ENCODE measurements around the gene CASP3. TPM values are rescaled to one million over a fixed set of nuclear protein-coding genes. Genes with fewer than 3 reads are reported as not detected.
A peak's percentile ranks its signal among the peaks of the same experiment; 100 is the strongest.

The CASP3 gene
- total and polyA plus RNA-seq, 2 experiments from 2014 or later, result 28.7 to 50.1 TPM

DNA sequence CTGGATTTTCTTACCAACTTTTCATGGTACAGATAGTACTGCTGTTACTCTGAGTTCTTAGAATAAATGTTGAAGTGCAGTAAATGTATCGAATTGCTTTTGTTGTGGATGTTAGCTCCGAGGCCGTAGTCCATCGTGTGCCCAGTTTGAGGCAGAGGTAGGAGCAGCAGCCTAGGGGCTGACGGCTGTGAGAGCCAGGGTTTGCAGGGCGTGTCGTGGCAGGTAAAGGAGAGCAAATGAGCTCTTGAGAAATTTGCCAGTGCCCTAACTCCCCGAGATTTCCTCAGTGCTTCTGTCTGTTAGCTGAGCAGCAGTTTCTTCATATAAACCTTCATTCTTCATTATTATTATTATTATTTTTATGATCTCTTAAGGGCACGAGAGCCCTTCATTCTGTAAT, 21.9 kb upstream of the CASP3 start:
- no peak overlapping the region for H3K27ac ChIP-seq
- no peaks in the 10 kb centered on the region for H3K27me3 ChIP-seq
- DNase-seq (ENCODE audit: low read depth in 1 of 2, low spot score in 1 of 2), result no peak
- H3K4me1 ChIP-seq (ENCODE audit: low read depth), result no peaks in the 10 kb centered on the region
- no peak overlapping the region for H3K4me3 ChIP-seq
- no peaks in the 10 kb centered on the region for H3K9me3 ChIP-seq (ENCODE audit: low read depth)
- TF ChIP-seq, protein P1, sequence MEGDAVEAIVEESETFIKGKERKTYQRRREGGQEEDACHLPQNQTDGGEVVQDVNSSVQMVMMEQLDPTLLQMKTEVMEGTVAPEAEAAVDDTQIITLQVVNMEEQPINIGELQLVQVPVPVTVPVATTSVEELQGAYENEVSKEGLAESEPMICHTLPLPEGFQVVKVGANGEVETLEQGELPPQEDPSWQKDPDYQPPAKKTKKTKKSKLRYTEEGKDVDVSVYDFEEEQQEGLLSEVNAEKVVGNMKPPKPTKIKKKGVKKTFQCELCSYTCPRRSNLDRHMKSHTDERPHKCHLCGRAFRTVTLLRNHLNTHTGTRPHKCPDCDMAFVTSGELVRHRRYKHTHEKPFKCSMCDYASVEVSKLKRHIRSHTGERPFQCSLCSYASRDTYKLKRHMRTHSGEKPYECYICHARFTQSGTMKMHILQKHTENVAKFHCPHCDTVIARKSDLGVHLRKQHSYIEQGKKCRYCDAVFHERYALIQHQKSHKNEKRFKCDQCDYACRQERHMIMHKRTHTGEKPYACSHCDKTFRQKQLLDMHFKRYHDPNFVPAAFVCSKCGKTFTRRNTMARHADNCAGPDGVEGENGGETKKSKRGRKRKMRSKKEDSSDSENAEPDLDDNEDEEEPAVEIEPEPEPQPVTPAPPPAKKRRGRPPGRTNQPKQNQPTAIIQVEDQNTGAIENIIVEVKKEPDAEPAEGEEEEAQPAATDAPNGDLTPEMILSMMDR (IDR thresholded peaks at IDR 0.05; ENCODE audit: low read depth, low read length), result no peak
- peaks cover 8% of the 10 kb centered on the region for H3K36me3 ChIP-seq

DNA sequence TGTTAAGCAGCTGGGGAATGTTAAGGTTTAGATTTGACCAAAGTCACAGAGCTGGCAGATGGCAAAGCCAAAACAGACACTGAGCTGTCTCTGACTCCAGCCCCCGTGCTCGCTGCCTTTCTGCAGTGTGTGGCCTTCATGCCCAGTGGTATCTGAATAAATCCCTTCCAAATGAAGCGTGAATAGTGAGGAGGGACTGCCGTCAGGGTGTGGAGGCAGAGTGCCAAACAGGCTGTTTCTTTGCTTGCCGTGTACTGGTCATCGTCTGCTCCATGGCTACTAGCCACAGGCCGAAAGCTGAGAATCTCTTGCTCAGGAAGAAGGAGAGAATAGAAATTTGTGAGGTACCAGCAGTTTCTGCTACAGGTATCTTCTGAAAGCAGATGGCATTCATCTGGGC, 20.0 kb upstream of the CASP3 start:
- Histone ChIP-seq H3K27ac (no peak overlapping the region), H3K27me3 (no peaks in the 10 kb centered on the region), H3K4me3 (no peak overlapping the region), H3K36me3 (peaks cover 3% of the 10 kb centered on the region), H3K4me1 (ENCODE audit: low read depth) (no peaks in the 10 kb centered on the region), H3K9me3 (ENCODE audit: low read depth) (no peaks in the 10 kb centered on the region)
- TF ChIP-seq, protein P1 (IDR thresholded peaks at IDR 0.05; ENCODE audit: low read depth, low read length), result no peak
- DNase-seq (ENCODE audit: low read depth in 1 of 2, low spot score in 1 of 2), result no peak

DNA sequence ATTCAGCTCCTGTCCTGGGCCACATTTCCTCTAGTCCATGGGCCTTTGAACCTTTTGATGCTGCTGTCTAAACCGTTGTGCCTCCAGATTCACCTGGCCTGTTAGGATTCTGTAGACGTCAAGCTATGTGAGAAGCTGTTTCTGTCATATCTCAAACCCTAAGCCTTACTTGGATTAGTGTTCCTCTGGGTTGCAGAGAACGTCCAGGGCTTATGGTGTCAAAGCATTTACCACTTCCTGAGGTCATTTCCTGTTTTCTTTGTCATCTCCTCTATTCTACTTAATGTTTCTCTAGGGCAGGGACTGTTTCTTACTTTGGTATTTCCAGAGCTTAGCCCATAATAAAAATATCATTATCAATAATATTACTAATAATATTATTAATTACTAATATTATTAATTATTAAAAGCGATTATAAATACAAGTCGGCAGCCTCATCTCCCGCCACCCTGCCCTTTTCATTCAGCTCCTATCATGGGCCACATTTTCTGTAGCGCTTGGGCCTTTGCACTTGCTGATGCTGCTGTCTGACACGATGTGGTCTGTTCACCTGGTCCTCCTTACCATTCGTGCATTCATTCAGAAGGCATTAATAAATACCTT, 19.4 kb upstream of the CASP3 start:
- TF ChIP-seq, protein P1 (IDR thresholded peaks at IDR 0.05; ENCODE audit: low read depth, low read length), result no peak
- peak in 1 of 2 donors; percentile 37 for DNase-seq (ENCODE audit: low read depth in 1 of 2, low spot score in 1 of 2)
- no peak overlapping the region for H3K27ac ChIP-seq
- H3K4me1 ChIP-seq (ENCODE audit: low read depth), result no peaks in the 10 kb centered on the region
- peaks cover 3% of the 10 kb centered on the region for H3K36me3 ChIP-seq
- H3K4me3 ChIP-seq, result no peak overlapping the region
- H3K9me3 ChIP-seq (ENCODE audit: low read depth), result no peaks in the 10 kb centered on the region
- no peaks in the 10 kb centered on the region for H3K27me3 ChIP-seq

DNA sequence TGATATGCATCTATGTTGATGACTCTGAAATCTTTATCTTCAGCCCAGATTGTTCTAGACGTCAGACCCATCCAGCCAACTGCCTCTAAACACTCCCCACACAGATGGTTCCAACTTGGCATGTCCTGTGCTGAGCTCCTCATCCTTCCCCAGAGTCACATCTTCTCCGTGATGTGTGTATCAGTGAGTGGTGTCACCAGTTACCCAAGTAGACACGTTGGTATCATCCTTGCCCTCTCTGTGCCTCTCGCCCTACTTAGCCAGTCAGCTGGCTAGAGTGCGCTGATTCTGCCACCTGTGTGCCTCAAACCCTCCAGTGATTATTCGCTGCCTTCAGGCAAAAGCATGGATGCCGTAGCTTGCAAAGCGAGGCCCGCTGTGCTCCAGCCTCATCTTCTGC, 18.8 kb upstream of the CASP3 start:
- Histone ChIP-seq H3K36me3 (peaks cover 3% of the 10 kb centered on the region), H3K27me3 (no peaks in the 10 kb centered on the region), H3K4me3 (no peak overlapping the region), H3K9me3 (ENCODE audit: low read depth) (no peaks in the 10 kb centered on the region), H3K27ac (no peak overlapping the region), H3K4me1 (ENCODE audit: low read depth) (no peaks in the 10 kb centered on the region)
- TF ChIP-seq, protein P1 (IDR thresholded peaks at IDR 0.05; ENCODE audit: low read depth, low read length), result no peak
- no peak for DNase-seq (ENCODE audit: low read depth in 1 of 2, low spot score in 1 of 2)

DNA sequence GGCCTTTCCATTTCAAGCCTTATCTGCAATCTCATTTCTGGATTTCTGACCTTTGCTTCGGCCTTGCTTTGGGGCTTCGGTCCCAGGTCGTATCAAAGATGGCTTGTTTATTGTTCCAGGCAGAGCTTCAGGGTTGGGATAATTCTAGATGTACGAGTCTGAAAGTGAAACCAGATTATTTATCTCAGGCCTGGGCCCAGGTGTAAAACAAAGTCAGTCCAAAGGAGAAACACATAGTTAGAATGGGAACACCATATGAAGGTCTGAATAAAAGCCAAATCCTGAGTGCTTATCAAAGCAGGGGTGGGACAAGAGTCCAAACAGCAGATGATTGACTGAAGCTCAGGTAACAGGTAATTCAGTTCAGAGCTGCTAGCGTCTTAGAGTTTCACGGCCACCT, 17.4 kb upstream of the CASP3 start:
- peaks cover 4% of the 10 kb centered on the region for H3K36me3 ChIP-seq
- TF ChIP-seq, protein P1 (IDR thresholded peaks at IDR 0.05; ENCODE audit: low read depth, low read length), result no peak

More for the DNA sequence above, 17.4 kb upstream of the CASP3 start:
- Histone ChIP-seq H3K4me1 (ENCODE audit: low read depth) (no peaks in the 10 kb centered on the region), H3K27ac (no peak overlapping the region), H3K27me3 (no peaks in the 10 kb centered on the region), H3K4me3 (no peak overlapping the region), H3K9me3 (ENCODE audit: low read depth) (no peaks in the 10 kb centered on the region)
- no peak for DNase-seq (ENCODE audit: low read depth in 1 of 2, low spot score in 1 of 2)
